ENCODE measurements around the gene MYL6B. TPM values are rescaled to one million over a fixed set of nuclear protein-coding genes. Genes with fewer than 3 reads are reported as not detected.

MYL6B gene
- total RNA-seq, 2 experiments from 2014 or later = 68.4 to 75.1 TPM

DNA sequence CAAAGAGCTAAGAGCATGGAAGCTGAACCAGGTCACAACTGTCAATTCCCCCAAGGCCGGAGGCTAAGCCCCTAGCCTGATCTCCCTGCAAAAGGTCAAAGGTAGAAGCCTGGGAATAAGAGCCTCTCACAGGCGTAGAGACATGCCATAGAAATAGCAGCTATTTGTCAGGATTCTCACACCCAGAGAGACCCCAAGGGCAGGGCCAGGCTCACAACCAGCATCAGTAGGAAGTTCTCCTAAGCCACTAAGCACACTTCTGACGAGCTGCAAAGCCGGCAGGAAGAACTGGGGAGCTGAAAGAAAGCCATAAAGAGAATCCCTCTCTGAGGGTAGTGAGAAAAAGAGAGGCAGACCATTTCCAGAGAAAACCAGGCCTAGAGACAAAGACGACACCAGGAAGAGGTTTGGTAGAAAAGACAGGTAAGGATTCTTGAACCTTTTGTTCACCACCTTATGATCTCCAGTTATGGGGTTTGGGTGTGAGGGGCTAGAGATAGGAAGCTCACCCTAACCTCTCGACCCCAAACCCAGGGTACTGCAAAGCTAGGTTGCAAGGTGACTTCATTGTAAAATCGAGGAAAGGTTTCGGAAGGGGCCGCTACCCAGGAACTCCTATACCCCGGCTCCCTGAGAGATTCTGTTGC lies 35.9 kb downstream of the MYL6B start:
- POLR2A ChIA-PET = interaction anchor here (0.8 to 3.4 kb wide), 4 partner anchors 13 to 70 kb away, joined by 3 to 17 read pairs (median 6); partner anchors contain the start of genes RNF41 and ZC3H10
- CTCF ChIA-PET = interaction anchor here (0.5 to 4.1 kb wide), 15 partner anchors 14 to 111 kb away, joined by 3 to 73 read pairs (median 5); partner anchors contain the start of genes ESYT1, RNF41, RPL41 and ZC3H10

DNA sequence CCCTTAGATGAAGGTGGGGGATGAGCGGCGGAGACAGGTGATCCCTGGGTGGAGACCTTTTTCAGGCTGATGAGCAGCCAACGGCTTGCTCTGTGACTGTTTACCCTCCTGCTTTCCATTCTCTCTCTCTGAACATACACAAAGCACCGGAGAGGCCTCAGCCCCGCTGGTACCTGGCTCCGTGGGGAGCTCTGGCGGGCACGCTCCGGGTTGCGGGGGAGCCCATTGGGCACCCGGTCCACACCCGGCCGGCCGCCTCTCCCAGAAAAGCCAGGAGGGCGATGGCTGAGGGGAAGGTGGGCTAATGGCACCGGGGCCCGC lies 36.4 kb downstream of the MYL6B start:
- CTCF ChIA-PET = interaction anchor here (0.6 to 4.1 kb wide), 19 partner anchors 13 to 110 kb away, joined by 3 to 73 read pairs (median 5); partner anchors contain the start of genes ESYT1, MYL6B, NABP2 and RNF41
- POLR2A ChIA-PET = interaction anchor here (0.8 to 3.4 kb wide), 5 partner anchors 10 to 70 kb away, joined by 3 to 17 read pairs (median 5); partner anchors contain the start of genes RNF41 and ZC3H10

DNA sequence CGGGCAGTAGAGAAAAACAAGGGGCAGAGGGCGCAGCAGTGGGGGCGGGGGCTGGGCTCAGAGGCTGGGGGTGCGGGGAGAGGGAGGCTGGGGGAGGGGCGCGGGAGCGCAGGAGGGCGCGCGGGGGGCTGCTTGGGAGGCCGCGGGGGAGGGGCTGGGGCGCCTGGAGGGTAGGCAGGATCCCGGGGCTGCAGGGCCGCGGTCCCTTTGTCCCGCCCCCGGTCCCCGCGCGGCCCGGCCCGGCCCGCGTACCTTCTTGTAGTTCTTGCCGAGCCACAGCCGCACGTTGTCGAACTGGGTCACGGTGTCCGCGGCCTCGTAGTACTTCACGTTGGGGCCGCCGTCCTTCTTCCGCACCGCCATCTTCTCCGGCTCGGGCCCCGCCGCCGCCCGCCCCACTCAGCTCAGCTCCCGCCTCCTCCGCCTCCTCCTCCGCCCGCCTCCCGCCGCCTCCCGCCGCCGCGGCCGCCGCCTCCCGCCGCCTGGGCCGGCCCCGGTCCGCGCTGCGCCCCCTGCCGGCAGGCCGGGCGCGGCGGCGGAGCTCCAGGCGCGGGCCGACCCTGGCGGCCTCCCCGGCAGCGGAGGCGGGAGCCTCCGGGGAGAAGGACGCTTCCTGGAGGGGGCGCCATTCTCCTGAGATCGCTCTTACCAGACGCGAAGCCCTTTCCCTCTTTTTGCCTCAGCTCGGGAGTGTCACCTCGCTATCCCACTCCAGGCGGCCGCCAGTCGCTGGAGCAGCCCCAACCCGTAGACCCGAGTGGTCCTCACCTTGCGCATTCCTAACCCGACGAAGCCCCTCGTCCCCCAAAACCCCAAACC lies 36.9 kb downstream of the MYL6B start, which contains the start of gene SMARCC2:
SMARCC2 (minus strand) TSS at position 385 of the 819 bp plus-strand sequence; CDS start at position 363, 22 bp downstream.
- POLR2A ChIA-PET = interaction anchor here (0.7 to 3.4 kb wide), 11 partner anchors 11 to 372 kb away, joined by 3 to 26 read pairs (median 4); partner anchors contain the start of genes ESYT1, MYL6, RNF41 and RPL41

DNA sequence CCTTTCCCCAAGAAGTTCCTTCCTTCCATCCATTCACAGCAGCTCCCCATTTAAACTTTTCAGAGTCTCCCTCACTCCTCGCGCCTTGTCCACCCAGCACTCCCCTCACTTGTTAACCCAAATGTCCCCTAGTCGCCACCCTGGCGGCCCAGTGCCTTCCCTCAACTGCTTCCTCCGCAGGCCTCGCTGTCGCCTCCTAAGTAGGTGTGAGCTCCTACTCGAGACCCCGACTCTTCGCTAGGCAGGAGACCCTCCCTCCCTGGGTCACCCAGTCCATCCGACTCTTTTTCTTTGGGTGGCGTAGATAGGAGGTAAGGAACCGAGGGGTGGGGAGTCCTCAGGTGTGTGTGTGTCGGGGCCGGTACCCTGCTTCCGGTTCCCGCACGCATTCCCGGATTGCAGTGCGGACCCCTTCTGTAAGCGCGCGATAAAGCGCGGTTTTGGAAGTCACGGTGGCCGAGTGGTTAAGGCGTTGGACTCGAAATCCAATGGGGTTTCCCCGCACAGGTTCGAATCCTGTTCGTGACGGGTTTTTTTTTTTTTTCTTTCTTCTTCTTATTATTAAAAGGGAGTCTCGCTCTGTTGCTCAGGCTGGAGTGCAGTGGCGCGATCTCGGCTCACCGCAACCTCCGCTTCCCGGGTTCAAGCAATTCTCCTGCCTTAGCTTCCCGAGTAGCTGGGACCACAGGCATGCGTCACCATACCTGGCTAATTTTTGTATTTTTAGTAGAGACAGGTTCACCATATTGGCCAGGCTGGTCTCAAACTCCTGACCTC lies 37.7 kb downstream of the MYL6B start:
- CTCF ChIA-PET = interaction anchor here (0.7 to 4.1 kb wide), 46 partner anchors 8 to 1650 kb away, joined by 3 to 73 read pairs (median 5); partner anchors contain the start of genes ANKRD52, ERBB3, ESYT1 and MYL6B

More for the DNA sequence above, 36.9 kb downstream of the MYL6B start, which contains the start of gene SMARCC2:
- CTCF ChIA-PET = interaction anchor here (0.7 to 4.1 kb wide), 50 partner anchors 8 to 1651 kb away, joined by 3 to 73 read pairs (median 4); partner anchors contain the start of genes ANKRD52, ERBB3, ESYT1 and MYL6B

DNA sequence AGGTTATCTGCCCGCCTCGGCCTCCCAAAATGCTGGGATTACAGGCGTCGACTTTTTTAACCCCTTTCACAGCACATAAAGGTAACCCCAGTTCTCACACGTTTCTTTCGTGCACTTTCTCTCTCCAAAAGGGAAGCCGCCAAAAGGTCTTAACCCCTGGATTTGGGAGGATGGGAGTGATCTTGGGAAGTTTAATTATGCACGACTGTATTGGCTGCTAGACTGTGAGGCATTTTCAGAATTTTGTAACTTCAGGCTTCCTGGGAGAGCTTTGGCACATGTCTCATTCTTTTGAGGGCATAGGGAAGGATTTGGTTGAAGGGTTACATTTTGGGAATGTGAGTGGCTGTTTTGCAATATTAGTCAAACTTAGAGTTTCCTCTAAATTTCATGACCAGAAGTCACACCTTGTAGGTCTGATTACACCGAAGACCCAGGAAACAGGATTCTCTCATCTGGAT lies 38.3 kb downstream of the MYL6B start:
- ChIA-PET CTCF (interaction anchor here (0.7 to 4.1 kb wide), 14 partner anchors 15 to 1044 kb away, joined by 3 to 73 read pairs (median 5); partner anchors contain the start of genes ESYT1, PA2G4, RPL41 and ZC3H10), POLR2A (interaction anchor here (0.7 to 3.4 kb wide), 3 partner anchors 31 to 276 kb away, joined by 3 to 18 read pairs (median 17); partner anchors contain the start of genes ESYT1 and RNF41)

More for the DNA sequence above, 37.7 kb downstream of the MYL6B start:
- POLR2A ChIA-PET = interaction anchor here (0.7 to 3.4 kb wide), 10 partner anchors 11 to 373 kb away, joined by 3 to 26 read pairs (median 4); partner anchors contain the start of genes ESYT1, MYL6, RNF41 and RPL41

DNA sequence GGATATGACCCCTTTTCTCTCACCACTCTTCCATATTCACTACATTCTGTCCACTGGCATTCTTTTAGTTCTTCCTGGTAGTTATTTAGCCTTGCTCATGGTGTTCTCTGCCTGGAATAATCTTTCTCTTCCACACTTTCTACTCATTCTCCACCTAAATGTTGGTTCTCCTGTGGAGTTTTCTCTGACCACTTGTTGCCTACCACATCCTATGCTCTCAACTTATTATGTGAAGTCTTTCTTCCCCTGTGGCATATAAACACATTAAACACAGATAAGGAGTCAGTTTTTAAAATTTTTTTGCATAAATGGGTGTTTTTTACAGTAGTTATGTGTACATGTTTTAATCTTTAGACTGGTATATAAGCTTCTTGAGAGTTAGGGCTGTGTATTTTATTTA lies 40.2 kb downstream of the MYL6B start:
- ChIA-PET POLR2A (interaction anchor here (0.6 kb wide), 1 partner anchor 1228 kb away, joined by 4 read pairs; no protein-coding TSS in a partner anchor), CTCF (interaction anchor here (1.0 to 2.1 kb wide), 3 partner anchors 14 to 271 kb away, joined by 3 to 5 read pairs (median 5); partner anchors contain the start of gene ESYT1)

DNA sequence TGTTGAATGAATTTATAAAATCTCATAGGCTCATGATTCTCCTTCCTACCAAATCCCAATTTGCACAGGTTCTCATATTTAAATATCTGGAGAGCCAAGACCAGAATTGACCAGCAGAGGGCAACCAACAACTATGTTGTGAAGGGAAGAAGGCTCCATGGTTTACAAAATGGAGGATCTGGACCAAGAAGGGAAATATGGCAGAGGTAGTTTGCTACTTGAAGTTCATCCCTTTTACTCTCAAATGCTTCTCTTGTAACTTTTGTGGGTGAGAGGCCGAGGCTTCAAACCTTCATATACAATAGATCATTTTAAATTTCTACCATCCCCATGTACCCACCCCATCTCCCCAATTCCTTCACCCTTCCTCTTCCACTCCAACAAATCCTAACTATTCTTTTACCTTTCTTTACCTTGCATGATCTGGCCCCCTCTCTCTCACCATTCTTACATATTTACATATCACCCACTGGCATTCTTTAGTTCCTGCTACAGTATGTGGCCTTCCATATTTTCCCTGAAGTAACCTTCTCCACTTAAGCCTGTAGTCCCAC lies 40.7 kb downstream of the MYL6B start:
- ChIA-PET CTCF (interaction anchor here (1.0 to 1.1 kb wide), 2 partner anchors 14 to 65 kb away, joined by 3 to 5 read pairs; partner anchors contain the start of gene ESYT1), POLR2A (no interaction called here)

DNA sequence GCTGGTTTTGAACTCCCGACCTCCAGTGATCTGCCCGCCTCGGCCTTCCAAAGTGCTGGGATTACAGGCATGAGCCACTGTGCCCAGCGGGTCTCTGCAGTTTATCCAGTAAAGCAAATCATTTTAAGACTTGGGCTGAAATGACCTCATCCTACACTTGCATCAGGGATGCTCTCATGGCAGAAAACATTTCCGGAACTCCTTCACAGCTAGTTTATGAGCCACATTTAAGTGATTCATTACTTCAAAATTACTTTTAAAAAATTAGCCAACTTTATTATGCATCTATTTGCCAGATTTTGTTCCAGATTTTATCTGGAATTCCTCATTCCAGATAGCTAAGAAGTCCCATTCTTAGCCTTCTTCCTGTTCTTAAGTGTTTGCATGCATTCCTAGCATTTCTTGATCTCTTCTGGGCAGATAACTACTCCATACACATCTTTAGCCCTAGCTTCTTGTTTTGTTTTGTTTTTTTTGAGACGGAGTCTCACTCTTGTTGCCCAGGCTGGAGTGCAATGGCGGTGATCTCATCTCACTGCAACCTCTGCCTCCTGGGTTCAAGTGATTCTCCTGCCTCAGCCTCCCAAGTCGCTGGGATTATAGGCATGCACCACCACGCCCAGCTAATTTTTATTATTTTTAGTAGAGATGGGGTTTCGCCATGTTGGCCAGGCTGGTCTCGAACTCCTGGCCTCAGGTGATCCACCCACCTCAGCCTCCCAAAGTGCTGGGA lies 44.6 kb downstream of the MYL6B start:
- POLR2A ChIA-PET = interaction anchor here (0.7 kb wide), 1 partner anchor 57 kb away, joined by 5 read pairs; no protein-coding TSS in a partner anchor
- CTCF ChIA-PET = interaction anchor here (1.1 to 1.2 kb wide), 3 partner anchors 8 to 77 kb away, joined by 3 to 6 read pairs (median 4); partner anchors contain the start of genes ANKRD52 and SMARCC2

DNA sequence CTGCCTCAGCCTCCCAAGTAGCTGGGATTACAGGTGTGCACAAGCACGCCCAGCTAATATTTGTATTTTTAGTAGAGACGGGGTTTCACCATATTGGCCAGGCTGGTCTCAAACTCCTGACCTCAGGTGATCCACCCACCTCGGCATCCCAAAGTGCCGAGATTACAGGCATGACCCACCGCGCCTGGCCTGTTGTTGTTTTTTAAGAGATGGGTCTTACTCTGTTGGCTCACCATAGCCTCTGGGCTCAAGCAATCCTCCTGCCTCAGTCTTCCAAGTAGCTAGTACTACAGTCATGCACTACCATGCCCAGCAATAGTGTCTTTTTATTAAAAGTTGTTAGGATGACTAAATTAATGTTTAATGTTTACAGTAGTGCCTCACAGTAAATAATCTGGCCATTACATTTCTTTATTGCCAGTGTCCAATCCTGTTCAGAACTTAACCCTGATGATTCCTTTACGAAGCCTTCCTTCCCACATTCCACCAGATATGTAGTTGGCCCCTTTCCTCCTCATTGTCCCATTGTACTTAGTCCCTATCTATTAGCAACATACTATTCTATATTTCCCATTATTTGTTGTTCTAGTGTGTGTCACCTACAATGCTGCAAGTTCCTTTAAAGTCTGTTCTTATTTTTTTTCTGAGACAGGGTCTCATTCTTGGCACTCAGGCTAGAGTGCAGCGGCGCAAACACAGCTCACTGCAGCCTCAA lies 45.7 kb downstream of the MYL6B start:
- ChIA-PET CTCF (interaction anchor here (1.2 kb wide), 1 partner anchor 9 kb away, joined by 4 read pairs; the partner anchor contains the start of gene SMARCC2), POLR2A (no interaction called here)

DNA sequence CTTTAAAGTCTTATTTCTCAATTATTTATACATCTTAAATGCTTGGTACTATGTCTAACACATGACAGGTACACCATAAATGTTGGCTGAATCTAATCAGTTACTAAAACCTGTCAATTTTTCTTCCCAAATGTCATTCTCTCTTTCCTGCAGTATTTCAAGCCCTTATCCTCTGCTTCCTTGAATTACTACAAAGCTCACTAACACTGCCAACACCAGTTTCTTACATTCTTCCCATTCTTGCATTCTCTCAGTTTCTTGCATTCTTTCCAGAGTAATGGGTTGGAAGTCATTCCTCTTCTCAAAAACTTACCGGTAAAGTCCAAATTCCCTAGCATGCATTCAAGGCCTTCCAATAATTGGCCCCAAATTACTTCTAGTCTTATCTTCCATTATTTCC lies 46.4 kb downstream of the MYL6B start:
- ChIA-PET CTCF (no interaction called here), POLR2A (no interaction called here)

DNA sequence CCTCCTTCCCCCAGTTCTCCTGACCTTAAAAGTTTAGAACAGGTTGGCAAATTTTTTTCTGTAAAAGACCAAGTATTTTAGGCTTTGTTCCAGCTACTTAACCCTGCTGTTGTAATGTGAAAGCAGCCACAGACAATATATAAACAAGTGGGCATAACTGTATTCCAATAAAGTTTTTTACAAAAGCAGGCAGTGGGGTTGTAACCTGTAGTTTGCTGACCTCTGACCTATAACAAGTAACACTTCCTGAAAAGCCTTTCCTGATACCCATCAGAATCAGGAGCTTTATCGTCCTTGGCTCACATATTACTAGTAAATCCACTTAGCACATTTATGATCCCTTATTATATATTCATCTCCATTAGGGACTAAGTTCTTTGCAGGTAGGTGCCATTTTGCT lies 50.0 kb downstream of the MYL6B start:
- ChIA-PET POLR2A (no interaction called here), CTCF (interaction anchor here (0.8 kb wide), 1 partner anchor 14 kb away, joined by 3 read pairs; no protein-coding TSS in a partner anchor)

DNA sequence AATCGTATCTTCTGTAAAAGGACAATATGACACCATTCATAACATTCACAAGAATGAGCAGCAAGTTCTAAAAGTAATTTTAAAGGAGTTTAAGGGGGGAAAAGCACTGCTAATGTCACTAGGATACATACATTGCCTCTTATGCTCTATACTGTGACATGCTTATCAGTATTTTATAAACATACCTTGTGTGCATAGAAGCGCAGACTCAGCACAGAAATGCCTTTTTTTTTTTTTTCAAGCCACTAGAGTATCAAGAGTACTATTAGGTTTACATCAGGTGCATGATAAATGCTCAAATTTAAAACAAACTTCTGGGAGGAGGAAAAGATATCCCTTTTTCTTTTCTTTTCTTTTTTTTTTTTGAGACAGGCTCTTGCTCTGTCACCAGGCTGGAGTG lies 50.5 kb downstream of the MYL6B start:
- POLR2A ChIA-PET = no interaction called here
- CTCF ChIA-PET = interaction anchor here (0.7 kb wide), 1 partner anchor 46 kb away, joined by 3 read pairs; no protein-coding TSS in a partner anchor

DNA sequence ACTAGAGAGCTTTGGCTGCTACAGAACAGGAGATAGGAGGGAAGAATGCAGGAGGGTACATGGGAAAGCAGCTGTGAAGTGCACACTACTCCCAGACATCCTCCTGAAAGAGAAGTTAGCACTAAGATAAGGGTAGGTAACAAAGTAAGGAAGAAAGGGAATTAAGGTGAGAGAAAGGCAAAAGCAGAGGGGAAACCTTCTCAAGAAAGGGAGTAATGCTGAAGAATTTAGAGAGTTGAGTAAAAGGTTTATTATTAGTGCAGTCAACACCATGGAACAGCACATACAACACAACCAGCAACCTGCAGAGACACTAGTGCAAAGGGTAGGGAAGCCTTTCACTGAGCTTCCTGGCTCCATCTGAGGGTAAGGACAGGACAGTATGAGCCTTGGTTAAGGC lies 51.9 kb downstream of the MYL6B start:
- POLR2A ChIA-PET = no interaction called here
- CTCF ChIA-PET = interaction anchor here (1.2 to 1.9 kb wide), 4 partner anchors 15 to 260 kb away, joined by 3 to 5 read pairs (median 4); partner anchors contain the start of genes SMARCC2 and ZC3H10

DNA sequence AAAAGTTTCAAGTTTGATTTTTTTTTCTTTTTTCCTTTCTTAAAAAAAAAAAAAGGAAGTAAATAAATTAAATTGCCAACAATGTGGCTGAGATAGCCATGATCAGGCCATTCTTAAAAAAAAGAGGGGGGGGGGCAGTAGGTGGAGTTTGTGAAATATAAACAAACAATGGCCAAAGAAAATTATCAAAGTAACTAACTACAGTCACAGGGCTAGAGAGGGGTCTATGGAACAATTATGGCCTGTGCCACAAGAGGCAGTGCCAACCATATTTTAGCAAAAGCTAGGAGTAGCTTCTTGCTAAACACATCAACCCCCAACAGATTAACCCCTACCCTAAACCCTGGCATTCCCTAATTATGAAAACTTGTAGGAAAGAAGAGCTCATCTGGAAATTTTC lies 53.1 kb downstream of the MYL6B start:
- ChIA-PET POLR2A (no interaction called here), CTCF (interaction anchor here (1.1 to 1.9 kb wide), 5 partner anchors 11 to 259 kb away, joined by 3 to 8 read pairs (median 4); partner anchors contain the start of genes ANKRD52, SMARCC2 and ZC3H10)

DNA sequence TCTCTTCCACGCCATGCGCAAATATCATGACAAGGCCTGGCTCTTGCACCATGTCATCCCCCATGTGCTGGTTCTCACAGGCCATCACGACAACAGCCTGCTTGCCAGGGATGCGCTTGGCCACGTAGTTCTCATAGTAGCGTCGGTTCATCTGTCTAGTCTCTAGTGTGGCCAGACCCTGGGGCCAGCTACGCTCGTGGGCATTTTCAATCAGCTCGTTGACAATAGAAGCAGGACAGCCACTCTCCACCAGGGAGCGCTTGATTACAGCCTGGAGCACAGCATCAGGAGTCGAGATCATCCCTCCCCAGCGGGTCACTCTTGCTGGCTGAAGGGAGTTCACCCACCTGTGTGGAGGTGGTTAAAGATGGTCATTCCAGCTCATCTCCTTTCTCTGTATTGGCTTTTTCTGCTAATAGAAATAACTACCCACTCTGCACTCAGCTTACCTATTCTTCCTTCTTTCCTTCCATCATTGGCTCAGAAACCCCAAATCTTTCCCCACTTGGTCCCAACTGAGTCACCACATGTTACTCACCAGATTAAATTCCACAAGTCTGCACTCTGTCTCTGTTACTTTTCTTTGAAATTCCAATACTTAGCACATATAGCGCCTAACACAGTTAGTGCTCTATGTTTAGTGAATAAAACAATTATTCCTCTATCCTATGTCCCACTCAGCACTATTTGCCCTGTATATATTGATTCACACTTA lies 54.2 kb downstream of the MYL6B start:
- ChIA-PET POLR2A (no interaction called here), CTCF (interaction anchor here (1.2 to 1.6 kb wide), 4 partner anchors 14 to 60 kb away, joined by 3 to 8 read pairs (median 4); partner anchors contain the start of genes COQ10A and SMARCC2)

Measured in activated CD8-positive, alpha-beta memory T cell treated with anti-CD3 and anti-CD28 coated beads for 36 hours (primary cell).